ENCODE measurements around the gene TYK2.

The TYK2 gene

GRCh38 chr19:10344780-10345179 lies 35.6 kb downstream of the TYK2 start:
- Histone ChIP-seq H3K9me3 (ENCODE audit: insufficient read depth, low read depth, low read length) (no peaks in the 10 kb centered on the region), H3K9ac (ENCODE audit: low read depth, low read length, poor library complexity, severe bottlenecking) (no peak overlapping the region), H3K36me3 (ENCODE audit: insufficient read depth, low read length) (no peaks in the 10 kb centered on the region), H2AFZ (ENCODE audit: low read length) (no peak overlapping the region), H3K9me2 (replicated peaks; ENCODE audit: low read depth, low read length) (no peaks in the 10 kb centered on the region), H4K20me1 (ENCODE audit: insufficient read depth, low read length, poor library complexity, severe bottlenecking) (no peaks in the 10 kb centered on the region), H3F3A (ENCODE audit: low read depth) (no peaks in the 10 kb centered on the region), H3K4me3 (ENCODE audit: low read length, poor library complexity, severe bottlenecking) (no peak overlapping the region), H3K4me2 (ENCODE audit: low read depth, low read length, poor library complexity, severe bottlenecking) (no peak overlapping the region), H3K27me3 (ENCODE audit: insufficient read depth, low read length, poor library complexity, severe bottlenecking) (no peaks in the 10 kb centered on the region), H3K4me1 (ENCODE audit: insufficient read depth, low read length, poor library complexity, severe bottlenecking) (peaks cover 9% of the 10 kb centered on the region), H3K79me2 (ENCODE audit: insufficient read depth, low read length) (no peaks in the 10 kb centered on the region)
- TF ChIP-seq EZH2phosphoT487 (IDR thresholded peaks at IDR 0.05; ENCODE audit: borderline replicate concordance): no peak
- TF ChIP-seq, protein P1, sequence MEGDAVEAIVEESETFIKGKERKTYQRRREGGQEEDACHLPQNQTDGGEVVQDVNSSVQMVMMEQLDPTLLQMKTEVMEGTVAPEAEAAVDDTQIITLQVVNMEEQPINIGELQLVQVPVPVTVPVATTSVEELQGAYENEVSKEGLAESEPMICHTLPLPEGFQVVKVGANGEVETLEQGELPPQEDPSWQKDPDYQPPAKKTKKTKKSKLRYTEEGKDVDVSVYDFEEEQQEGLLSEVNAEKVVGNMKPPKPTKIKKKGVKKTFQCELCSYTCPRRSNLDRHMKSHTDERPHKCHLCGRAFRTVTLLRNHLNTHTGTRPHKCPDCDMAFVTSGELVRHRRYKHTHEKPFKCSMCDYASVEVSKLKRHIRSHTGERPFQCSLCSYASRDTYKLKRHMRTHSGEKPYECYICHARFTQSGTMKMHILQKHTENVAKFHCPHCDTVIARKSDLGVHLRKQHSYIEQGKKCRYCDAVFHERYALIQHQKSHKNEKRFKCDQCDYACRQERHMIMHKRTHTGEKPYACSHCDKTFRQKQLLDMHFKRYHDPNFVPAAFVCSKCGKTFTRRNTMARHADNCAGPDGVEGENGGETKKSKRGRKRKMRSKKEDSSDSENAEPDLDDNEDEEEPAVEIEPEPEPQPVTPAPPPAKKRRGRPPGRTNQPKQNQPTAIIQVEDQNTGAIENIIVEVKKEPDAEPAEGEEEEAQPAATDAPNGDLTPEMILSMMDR (conservative IDR thresholded peaks at IDR 0.05; ENCODE audit: low read length): no peak

- H3K4me3 ChIP-seq (ENCODE audit: low read length, poor library complexity, severe bottlenecking): no peak overlapping the region
- TF ChIP-seq EZH2phosphoT487 (IDR thresholded peaks at IDR 0.05; ENCODE audit: borderline replicate concordance): no peak
- TF ChIP-seq, protein P1 (conservative IDR thresholded peaks at IDR 0.05; ENCODE audit: low read length): no peak
- no peak overlapping the region for H3K9ac ChIP-seq (ENCODE audit: low read depth, low read length, poor library complexity, severe bottlenecking)
- no peaks in the 10 kb centered on the region for H3K9me3 ChIP-seq (ENCODE audit: insufficient read depth, low read depth, low read length)
- H3K4me1 ChIP-seq (ENCODE audit: insufficient read depth, low read length, poor library complexity, severe bottlenecking): peaks cover 19% of the 10 kb centered on the region
- no peak overlapping the region for H2AFZ ChIP-seq (ENCODE audit: low read length)
- H3K27me3 ChIP-seq (ENCODE audit: insufficient read depth, low read length, poor library complexity, severe bottlenecking): no peaks in the 10 kb centered on the region
- H3K79me2 ChIP-seq (ENCODE audit: insufficient read depth, low read length): peaks cover 9% of the 10 kb centered on the region
- H3K36me3 ChIP-seq (ENCODE audit: insufficient read depth, low read length): no peaks in the 10 kb centered on the region
- no peaks in the 10 kb centered on the region for H4K20me1 ChIP-seq (ENCODE audit: insufficient read depth, low read length, poor library complexity, severe bottlenecking)
- H3F3A ChIP-seq (ENCODE audit: low read depth): no peaks in the 10 kb centered on the region
- no peaks in the 10 kb centered on the region for H3K9me2 ChIP-seq (replicated peaks; ENCODE audit: low read depth, low read length)
- H3K4me2 ChIP-seq (ENCODE audit: low read depth, low read length, poor library complexity, severe bottlenecking): no peak overlapping the region
Observed at GRCh38 chr19:10343495-10343894, 36.9 kb downstream of the TYK2 start.

DNA sequence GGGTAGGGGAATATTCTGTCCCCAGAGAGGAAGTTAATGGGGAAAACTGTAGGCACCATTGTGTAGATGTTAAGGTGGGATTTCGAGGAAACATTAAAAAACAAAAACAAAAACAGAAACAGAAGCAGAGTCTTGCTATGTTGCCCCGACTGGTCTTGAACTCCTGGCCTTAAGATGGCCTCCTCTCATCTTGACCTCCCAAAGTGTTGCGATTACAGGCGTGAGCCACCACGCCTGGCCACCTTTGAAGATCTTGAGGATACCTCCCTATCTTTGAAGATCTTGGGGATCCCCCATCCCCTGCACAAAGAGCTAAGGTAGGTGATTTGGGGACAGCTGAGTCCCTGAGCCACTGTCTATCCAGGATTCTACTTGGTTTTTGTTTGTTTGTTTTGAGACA lies 40.4 kb downstream of the TYK2 start:
- peak overlapping the region; percentile 95 for H3K4me2 ChIP-seq (ENCODE audit: low read depth, low read length, poor library complexity, severe bottlenecking)
- H4K20me1 ChIP-seq (ENCODE audit: insufficient read depth, low read length, poor library complexity, severe bottlenecking): peaks cover 2% of the 10 kb centered on the region
- no peaks in the 10 kb centered on the region for H3K9me2 ChIP-seq (replicated peaks; ENCODE audit: low read depth, low read length)
- peaks cover 28% of the 10 kb centered on the region for H3K79me2 ChIP-seq (ENCODE audit: insufficient read depth, low read length)
- H3K9ac ChIP-seq (ENCODE audit: low read depth, low read length, poor library complexity, severe bottlenecking): peak overlapping the region; percentile 88
- peaks cover 23% of the 10 kb centered on the region for H3K4me1 ChIP-seq (ENCODE audit: insufficient read depth, low read length, poor library complexity, severe bottlenecking)
- no peaks in the 10 kb centered on the region for H3F3A ChIP-seq (ENCODE audit: low read depth)
- peak overlapping the region; percentile 90; the same call in 1 of the 2 replicates for H2AFZ ChIP-seq (ENCODE audit: low read length)
- H3K9me3 ChIP-seq (ENCODE audit: insufficient read depth, low read depth, low read length): no peaks in the 10 kb centered on the region
- H3K4me3 ChIP-seq (ENCODE audit: low read length, poor library complexity, severe bottlenecking): peak overlapping the region; percentile 88
- H3K36me3 ChIP-seq (ENCODE audit: insufficient read depth, low read length): no peaks in the 10 kb centered on the region
- H3K27me3 ChIP-seq (ENCODE audit: insufficient read depth, low read length, poor library complexity, severe bottlenecking): no peaks in the 10 kb centered on the region
- no peak for TF ChIP-seq EZH2phosphoT487 (IDR thresholded peaks at IDR 0.05; ENCODE audit: borderline replicate concordance)
- TF ChIP-seq, protein P1 (conservative IDR thresholded peaks at IDR 0.05; ENCODE audit: low read length): no peak

All from Loucy (cell line).